Hypothalamus (tissue), 51 donors: ENCODE measurements around the gene NDUFB8.

Source experiments
- DNase-seq, 51 donors: peaks; one replicate each; lab custom pipeline; 2025; lab: John Stamatoyannopoulos, UW

The NDUFB8 gene

GRCh38 chr10:100479037-100479436, 50.6 kb downstream of the NDUFB8 start:
- no peak for DNase-seq

GRCh38 chr10:100477970-100478369, 51.7 kb downstream of the NDUFB8 start:
- no peak for DNase-seq
